DND-41 (cell line): ENCODE measurements around the gene PPP2R1A.

ENCODE experiments used
- EZH2 ChIP-seq: IDR thresholded peaks from 3 replicates; pipeline ENCODE4 v1.6.1; 2012; ENCODE audit warnings: borderline replicate concordance, low read depth, mild to moderate bottlenecking, moderate library complexity, low read length, inconsistent platforms; ENCODE audit not compliant: severe bottlenecking
- TF ChIP-seq, protein P1 (sequence below): IDR thresholded peaks from 2 replicates; pipeline ENCODE4 v1.5.1; 2012; ENCODE audit warnings: borderline replicate concordance, low read length, moderate library complexity, mild to moderate bottlenecking; ENCODE audit not compliant: poor library complexity, severe bottlenecking; ENCODE audit errors: extremely low read depth

DNA sequence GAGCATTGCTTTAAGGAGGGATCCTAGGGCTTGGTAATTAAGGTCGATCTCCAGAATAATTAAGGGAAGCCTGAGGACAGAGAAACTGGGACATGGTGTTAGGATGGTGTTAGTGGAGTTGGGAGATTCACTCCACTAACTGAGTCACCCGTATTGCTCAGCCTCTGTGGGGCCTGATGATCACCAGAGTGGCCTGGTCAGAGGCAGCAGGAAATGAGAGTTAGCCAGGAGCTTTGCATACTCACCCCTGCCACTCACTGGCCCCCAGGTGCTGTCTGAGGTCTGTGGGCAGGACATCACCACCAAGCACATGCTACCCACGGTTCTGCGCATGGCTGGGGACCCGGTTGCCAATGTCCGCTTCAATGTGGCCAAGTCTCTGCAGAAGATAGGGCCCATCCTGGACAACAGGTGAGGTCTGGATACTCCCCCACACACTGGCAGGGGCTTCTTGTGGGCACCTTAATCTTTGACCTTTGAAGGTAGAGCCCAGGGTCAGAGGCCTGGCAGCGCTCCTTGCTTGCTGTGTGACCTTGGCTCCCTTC is 32.1 kb downstream of the PPP2R1A start:
- TF ChIP-seq EZH2 = no peak
- TF ChIP-seq, protein P1, sequence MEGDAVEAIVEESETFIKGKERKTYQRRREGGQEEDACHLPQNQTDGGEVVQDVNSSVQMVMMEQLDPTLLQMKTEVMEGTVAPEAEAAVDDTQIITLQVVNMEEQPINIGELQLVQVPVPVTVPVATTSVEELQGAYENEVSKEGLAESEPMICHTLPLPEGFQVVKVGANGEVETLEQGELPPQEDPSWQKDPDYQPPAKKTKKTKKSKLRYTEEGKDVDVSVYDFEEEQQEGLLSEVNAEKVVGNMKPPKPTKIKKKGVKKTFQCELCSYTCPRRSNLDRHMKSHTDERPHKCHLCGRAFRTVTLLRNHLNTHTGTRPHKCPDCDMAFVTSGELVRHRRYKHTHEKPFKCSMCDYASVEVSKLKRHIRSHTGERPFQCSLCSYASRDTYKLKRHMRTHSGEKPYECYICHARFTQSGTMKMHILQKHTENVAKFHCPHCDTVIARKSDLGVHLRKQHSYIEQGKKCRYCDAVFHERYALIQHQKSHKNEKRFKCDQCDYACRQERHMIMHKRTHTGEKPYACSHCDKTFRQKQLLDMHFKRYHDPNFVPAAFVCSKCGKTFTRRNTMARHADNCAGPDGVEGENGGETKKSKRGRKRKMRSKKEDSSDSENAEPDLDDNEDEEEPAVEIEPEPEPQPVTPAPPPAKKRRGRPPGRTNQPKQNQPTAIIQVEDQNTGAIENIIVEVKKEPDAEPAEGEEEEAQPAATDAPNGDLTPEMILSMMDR = no peak
